GM21786 (cell line): ENCODE data around the gene TMEM52.
"Not testable (repeated sequence)": the region's sequence is repeated elsewhere in the genome, so short reads cannot be mapped to it uniquely, and the experiment has no call there.

Source experiments
- ATAC-seq: cut with Tn5 transposase; IDR thresholded peaks from one replicate; pipeline ENCODE4 v1.9.1; 2021; ENCODE audit not compliant: unreplicated experiment

TMEM52 gene

GRCh38 chr1:1895456-1896336 lies 23.4 kb downstream of the TMEM52 start:
- no peak for ATAC-seq

- ATAC-seq = no peak
These were observed 24.0 kb downstream of the TMEM52 start for GRCh38 chr1:1895060-1895418.

GRCh38 chr1:1894354-1895059 lies 24.6 kb downstream of the TMEM52 start:
- no peak for ATAC-seq

GRCh38 chr1:1893997-1894353 lies 25.1 kb downstream of the TMEM52 start:
- ATAC-seq = no peak

- no peak for ATAC-seq
These were observed 25.6 kb downstream of the TMEM52 start for GRCh38 chr1:1893291-1893985.

- ATAC-seq = no peak
These were observed 26.3 kb downstream of the TMEM52 start for GRCh38 chr1:1892763-1893120.

GRCh38 chr1:1892079-1892762 lies 26.9 kb downstream of the TMEM52 start:
- ATAC-seq = no peak

GRCh38 chr1:1891349-1892078 lies 27.6 kb downstream of the TMEM52 start:
- no peak for ATAC-seq

- ATAC-seq = peak; percentile 67
These were observed 28.4 kb downstream of the TMEM52 start, which contains the start of gene GNB1 for GRCh38 chr1:1890506-1891348. Gene GNB1 (minus strand): TSS chr1:1891087. CDS start chr1:1825453, 65,634 bp downstream.

- peak; percentile 19 for ATAC-seq
These were observed 29.1 kb downstream of the TMEM52 start for GRCh38 chr1:1889847-1890505.

GRCh38 chr1:1889090-1889750 lies 29.9 kb downstream of the TMEM52 start:
- no peak for ATAC-seq

- ATAC-seq = not testable (repeated sequence)
These were observed 35.2 kb downstream of the TMEM52 start for GRCh38 chr1:1883890-1884289.

- no peak for ATAC-seq
These were observed 35.8 kb downstream of the TMEM52 start for GRCh38 chr1:1883092-1883873.

GRCh38 chr1:1881727-1882126 lies 37.4 kb downstream of the TMEM52 start:
- no peak for ATAC-seq

- no peak for ATAC-seq
These were observed 38.3 kb downstream of the TMEM52 start for GRCh38 chr1:1880617-1881312.

GRCh38 chr1:1879942-1880341 lies 39.1 kb downstream of the TMEM52 start:
- ATAC-seq = no peak

- ATAC-seq = no peak
These were observed 41.1 kb downstream of the TMEM52 start for GRCh38 chr1:1877865-1878436.
